ENCODE results near the gene VSTM2B.

Gene VSTM2B

GRCh38 chr19:29563486-29564101, 37.8 kb downstream of the VSTM2B start:
- in situ Hi-C loops (cut with HindIII; ENCODE audit: low sequenced_read_pairs), result no loop called here

GRCh38 chr19:29564574-29565005, 38.8 kb downstream of the VSTM2B start:
- in situ Hi-C loops (cut with HindIII; ENCODE audit: low sequenced_read_pairs), result no loop called here

GRCh38 chr19:29565171-29565570, 39.4 kb downstream of the VSTM2B start:
- in situ Hi-C loops (cut with HindIII; ENCODE audit: low sequenced_read_pairs), result no loop called here

- in situ Hi-C loops (cut with HindIII; ENCODE audit: low sequenced_read_pairs), result no loop called here
These were observed 40.8 kb downstream of the VSTM2B start for GRCh38 chr19:29566496-29567054.

GRCh38 chr19:29567366-29567915, 41.6 kb downstream of the VSTM2B start:
- in situ Hi-C loops (cut with HindIII; ENCODE audit: low sequenced_read_pairs), result no loop called here

- in situ Hi-C loops (cut with HindIII; ENCODE audit: low sequenced_read_pairs), result no loop called here
These were observed 42.5 kb downstream of the VSTM2B start for GRCh38 chr19:29568036-29569025.

- in situ Hi-C loops (cut with HindIII; ENCODE audit: low sequenced_read_pairs), result no loop called here
These were observed 43.5 kb downstream of the VSTM2B start for GRCh38 chr19:29569038-29569911.

- in situ Hi-C loops (cut with HindIII; ENCODE audit: low sequenced_read_pairs), result no loop called here
These were observed 45.4 kb downstream of the VSTM2B start for GRCh38 chr19:29571181-29571580.

- in situ Hi-C loops (cut with HindIII; ENCODE audit: low sequenced_read_pairs), result no loop called here
These were observed 47.7 kb downstream of the VSTM2B start for GRCh38 chr19:29573486-29573885.

- in situ Hi-C loops (cut with HindIII; ENCODE audit: low sequenced_read_pairs), result no loop called here
These were observed 48.7 kb downstream of the VSTM2B start for GRCh38 chr19:29574510-29574909.

- in situ Hi-C loops (cut with HindIII; ENCODE audit: low sequenced_read_pairs), result no loop called here
These were observed 50.3 kb downstream of the VSTM2B start for GRCh38 chr19:29576046-29576606.

GRCh38 chr19:29576761-29577648, 51.2 kb downstream of the VSTM2B start:
- in situ Hi-C loops (cut with HindIII; ENCODE audit: low sequenced_read_pairs), result no loop called here

- in situ Hi-C loops (cut with HindIII; ENCODE audit: low sequenced_read_pairs), result no loop called here
These were observed 51.8 kb downstream of the VSTM2B start for GRCh38 chr19:29577649-29577963.

- in situ Hi-C loops (cut with HindIII; ENCODE audit: low sequenced_read_pairs), result no loop called here
These were observed 52.6 kb downstream of the VSTM2B start for GRCh38 chr19:29578349-29578748.

GRCh38 chr19:29579308-29579910, 53.6 kb downstream of the VSTM2B start:
- in situ Hi-C loops (cut with HindIII; ENCODE audit: low sequenced_read_pairs), result no loop called here

- in situ Hi-C loops (cut with HindIII; ENCODE audit: low sequenced_read_pairs), result no loop called here
These were observed 55.6 kb downstream of the VSTM2B start for GRCh38 chr19:29581398-29581797.

- in situ Hi-C loops (cut with HindIII; ENCODE audit: low sequenced_read_pairs), result no loop called here
These were observed 57.6 kb downstream of the VSTM2B start for GRCh38 chr19:29583196-29583999.

- in situ Hi-C loops (cut with HindIII; ENCODE audit: low sequenced_read_pairs), result no loop called here
These were observed 60.6 kb downstream of the VSTM2B start for GRCh38 chr19:29586401-29586800.

Measured in endothelial cell of hepatic sinusoid (primary cell).